SK-N-MC (cell line): Measurements from ENCODE around the gene PFDN6.

ENCODE experiments used
- EZH2 ChIP-seq: fragments of 200-600 bp; sonication (generic); IDR thresholded peaks from one replicate; pipeline ENCODE4 v1.6.1; 2017; ENCODE audit warnings: antibody characterized with exemption
- FOXP2 ChIP-seq: optimal IDR thresholded peaks from 2 replicates; pipeline ENCODE3; 2011; ENCODE audit warnings: mild to moderate bottlenecking, moderate library complexity; ENCODE audit not compliant: insufficient read depth; ENCODE audit errors: extremely low read length, control extremely low read depth
- POLR2AphosphoS5 ChIP-seq: IDR thresholded peaks from 2 replicates; pipeline ENCODE4 v1.6.1; 2012; ENCODE audit warnings: mild to moderate bottlenecking, low read depth, low read length, borderline replicate concordance

- TF ChIP-seq EZH2 (no peak), POLR2AphosphoS5 (peak; percentile 50), FOXP2 (no peak)
Measured at GRCh38 chr6:33314515-33314942, 25.1 kb downstream of the PFDN6 start.
